ENCODE measurements around the gene CHST12.
A peak's percentile ranks its signal among the peaks of the same experiment; 100 is the strongest.

Gene CHST12

DNA sequence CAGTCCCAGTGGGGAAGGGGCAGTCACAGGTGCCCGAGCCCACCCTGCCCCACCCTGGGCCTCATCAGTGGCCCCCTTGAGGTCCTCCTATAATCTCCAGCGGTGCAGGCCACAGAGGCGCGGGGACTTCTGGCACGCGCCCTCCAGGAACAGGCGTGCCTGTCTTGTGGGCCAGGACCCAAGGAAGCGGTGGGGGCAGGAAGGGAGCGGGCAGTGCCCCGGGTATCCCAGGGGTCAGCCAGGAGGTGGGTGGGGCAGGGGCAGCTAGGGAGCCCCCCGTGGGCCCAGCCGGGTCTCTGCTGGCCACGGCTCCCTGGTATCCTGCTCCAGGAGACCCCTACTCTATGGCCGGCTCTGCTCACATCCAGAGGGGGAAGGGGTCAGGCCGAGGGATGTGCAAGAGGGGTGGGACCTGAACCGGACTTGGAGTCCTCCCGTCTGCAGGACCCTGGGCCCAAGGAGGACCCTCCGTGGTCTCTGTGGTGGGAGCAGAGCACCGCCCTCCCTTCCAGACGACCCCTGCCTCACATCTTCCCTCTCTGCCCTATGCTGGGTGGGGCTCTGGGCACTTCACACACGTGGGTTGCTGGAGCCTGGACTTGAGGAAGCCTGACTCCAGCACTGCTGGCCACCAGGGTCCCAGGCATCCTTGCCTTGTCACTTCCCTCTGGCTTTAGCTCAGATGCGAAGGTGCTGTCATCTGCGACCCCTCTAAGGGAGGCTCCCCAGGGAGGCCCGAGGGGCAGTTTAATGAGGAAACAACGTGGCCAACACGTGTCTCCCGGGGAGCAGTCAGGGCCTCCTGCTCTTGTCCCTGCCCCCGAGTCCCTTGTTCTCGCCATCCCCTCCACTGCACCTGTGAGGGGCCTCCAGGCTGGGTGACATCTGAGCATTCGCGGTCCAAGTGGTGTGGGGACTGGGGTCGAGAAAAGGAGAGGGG lies 91.0 kb downstream of the CHST12 start:
- Histone ChIP-seq H3K27me3 (peaks cover 0 to 28% (median 0%) of the 10 kb centered on the region in 11 experiments; a peak in 3 of 22 replicates), H3K36me3 (no peaks in the 10 kb centered on the region), H3K4me3 (no peak overlapping the region), H3K9me3 (replicated peaks in 1 of 11) (no peaks in the 10 kb centered on the region), H3K4me1 (peaks cover 41 to 81% (median 74%) of the 10 kb centered on the region in 10 experiments), H3K27ac (peak overlapping the region in 4 of 11 experiments; percentile 28 to 62 (median 48); a peak in 7 of 22 replicates), H4K20me1 (no peaks in the 10 kb centered on the region), H3K4me2 (peak overlapping the region; percentile 44 to 83 (median 77); a peak in 21 of 22 replicates), H3K9ac (peak overlapping the region in 4 of 11 experiments; percentile 35 to 50 (median 42); a peak in 5 of 22 replicates)
- no peak for TF ChIP-seq Cebpa-rat (IDR thresholded peaks at IDR 0.05)

DNA sequence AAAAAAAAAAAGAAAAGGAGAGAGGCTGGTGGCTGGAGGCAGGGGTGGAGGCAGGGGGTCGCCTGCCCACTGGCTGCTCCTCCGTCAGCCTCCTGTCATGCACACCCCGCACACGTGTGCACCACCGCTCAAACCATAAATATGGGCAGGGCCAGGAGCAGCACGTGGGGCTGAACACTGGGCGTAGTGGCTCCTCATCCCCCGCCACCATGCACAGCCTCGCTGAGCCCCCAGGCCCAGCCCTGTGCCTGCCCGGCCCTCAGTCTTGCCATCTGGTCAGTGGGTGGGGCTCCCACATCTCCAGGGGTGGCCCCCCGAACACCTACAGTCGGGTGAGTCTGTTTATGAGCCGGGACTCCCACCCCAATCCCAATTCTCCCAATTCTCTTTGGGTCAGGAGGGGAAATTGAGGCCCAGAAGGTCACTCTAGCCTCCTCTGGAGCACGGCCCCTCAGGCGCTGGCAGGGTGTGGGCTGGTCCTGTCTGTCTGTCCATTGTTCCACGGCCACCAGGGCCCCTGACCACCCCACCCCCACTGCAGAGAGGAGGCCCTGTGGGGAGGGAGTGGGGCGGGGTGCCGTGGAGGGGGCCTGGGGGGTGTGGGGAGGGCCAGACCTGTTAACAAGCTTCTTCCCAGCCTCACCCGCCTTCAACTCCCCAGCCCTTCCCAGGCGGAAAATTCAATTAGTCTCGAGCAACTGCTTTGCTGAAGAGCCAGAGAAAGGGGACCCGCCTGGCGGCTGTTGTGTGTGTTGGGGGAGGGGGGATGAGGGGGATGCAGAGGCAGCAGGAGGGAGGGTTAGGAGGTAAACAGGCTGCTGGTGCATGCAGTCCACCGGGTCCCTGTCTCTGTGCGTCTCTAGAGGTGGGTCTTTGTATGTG lies 92.2 kb downstream of the CHST12 start:
- peaks cover 0 to 24% (median 0%) of the 10 kb centered on the region in 11 experiments; a peak in 3 of 22 replicates for H3K27me3 ChIP-seq
- peak overlapping the region in 8 of 11 experiments; percentile 63 to 83 (median 78); a peak in 14 of 22 replicates for H3K4me2 ChIP-seq
- H3K36me3 ChIP-seq = no peaks in the 10 kb centered on the region
- peak overlapping the region in 2 of 11 experiments; percentile 32 to 36; a peak in 2 of 22 replicates for H3K27ac ChIP-seq
- H3K4me3 ChIP-seq = no peak overlapping the region
- peaks cover 30 to 81% (median 72%) of the 10 kb centered on the region in 10 experiments for H3K4me1 ChIP-seq
- H4K20me1 ChIP-seq = no peaks in the 10 kb centered on the region
- no peak overlapping the region for H3K9ac ChIP-seq
- no peak for TF ChIP-seq Cebpa-rat (IDR thresholded peaks at IDR 0.05)
- no peaks in the 10 kb centered on the region for H3K9me3 ChIP-seq (replicated peaks in 1 of 11)

DNA sequence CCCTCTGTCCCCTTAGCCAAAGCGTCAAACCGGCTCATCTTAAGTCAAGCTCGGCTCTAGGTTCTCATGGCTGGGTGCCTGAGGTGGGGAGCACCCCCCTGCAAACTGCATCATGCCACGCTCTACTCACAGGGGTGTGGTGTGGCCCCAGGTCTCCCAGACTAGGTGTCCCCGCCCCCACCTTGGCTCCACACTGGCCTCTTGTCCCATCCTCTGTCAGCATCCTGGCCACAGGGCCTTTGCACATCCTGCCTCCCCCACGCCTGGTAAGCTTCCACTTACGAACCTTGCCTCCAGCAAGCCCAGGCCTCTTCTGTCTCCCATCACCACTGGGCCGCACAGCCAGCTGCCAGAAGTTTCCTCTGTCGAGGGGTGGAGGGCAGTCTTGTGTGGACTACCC lies 93.0 kb downstream of the CHST12 start:
- Histone ChIP-seq H3K27me3 (peaks cover 0 to 24% (median 0%) of the 10 kb centered on the region in 11 experiments; a peak in 3 of 22 replicates), H3K36me3 (no peaks in the 10 kb centered on the region), H4K20me1 (no peaks in the 10 kb centered on the region), H3K4me3 (no peak overlapping the region), H3K9me3 (replicated peaks in 1 of 11) (no peaks in the 10 kb centered on the region), H3K4me2 (peak overlapping the region in 4 of 11 experiments; percentile 12 to 40 (median 18); a peak in 5 of 22 replicates), H3K9ac (no peak overlapping the region; a peak in 1 of 22 replicates), H3K27ac (0 out of 22 replicates have a peak overlapping the region, but pooled peaks of 1 of the 11 experiments have one; percentile 1), H3K4me1 (peaks cover 30 to 85% (median 77%) of the 10 kb centered on the region in 10 experiments)
- no peak for TF ChIP-seq Cebpa-rat (IDR thresholded peaks at IDR 0.05)

DNA sequence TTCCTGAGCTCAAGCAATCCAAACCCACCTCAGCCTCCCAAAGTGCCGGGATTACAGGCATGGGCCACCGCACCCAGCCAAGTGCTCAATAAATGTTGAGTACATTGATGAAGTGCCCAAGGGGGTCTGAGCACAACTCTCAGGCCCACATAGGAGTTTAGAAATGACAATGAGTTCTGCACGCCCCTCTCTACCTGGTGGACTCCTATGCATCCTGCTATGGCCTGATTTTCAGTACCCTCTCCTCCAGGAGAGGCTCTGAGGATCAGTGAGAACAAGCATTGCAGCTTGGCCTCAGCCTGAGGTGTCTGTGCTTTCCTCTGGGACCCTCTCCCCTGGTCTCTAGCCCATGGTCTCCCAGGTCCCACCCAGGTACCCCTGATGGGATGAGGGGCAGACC lies 93.7 kb downstream of the CHST12 start:
- no peak for TF ChIP-seq Cebpa-rat (IDR thresholded peaks at IDR 0.05)
- Histone ChIP-seq H3K4me2 (peak overlapping the region in 10 of 11 experiments; percentile 72 to 96 (median 90); a peak in 19 of 22 replicates), H3K9me3 (replicated peaks in 1 of 11) (no peaks in the 10 kb centered on the region), H3K27me3 (peaks cover 0 to 24% (median 0%) of the 10 kb centered on the region in 11 experiments; a peak in 3 of 22 replicates), H3K27ac (peak overlapping the region in 4 of 11 experiments; percentile 43 to 79 (median 62); a peak in 6 of 22 replicates), H4K20me1 (no peaks in the 10 kb centered on the region), H3K36me3 (no peaks in the 10 kb centered on the region), H3K4me1 (peaks cover 30 to 92% (median 84%) of the 10 kb centered on the region in 10 experiments), H3K9ac (peak overlapping the region in 4 of 11 experiments; percentile 19 to 66 (median 62); a peak in 7 of 22 replicates), H3K4me3 (no peak overlapping the region)

GRCh38 chr7:2497500-2498336 lies 94.3 kb downstream of the CHST12 start:
- H3K27ac ChIP-seq = peak overlapping the region in 8 of 11 experiments; percentile 22 to 79 (median 58); a peak in 13 of 22 replicates
- H4K20me1 ChIP-seq = no peaks in the 10 kb centered on the region
- H3K9me3 ChIP-seq (replicated peaks in 1 of 11) = no peaks in the 10 kb centered on the region
- peaks cover 30 to 97% (median 90%) of the 10 kb centered on the region in 10 experiments for H3K4me1 ChIP-seq
- peaks cover 0 to 24% (median 0%) of the 10 kb centered on the region in 11 experiments; a peak in 3 of 22 replicates for H3K27me3 ChIP-seq
- peak overlapping the region in 2 of 10 experiments; percentile 6 to 13; a peak in 4 of 20 replicates for H3K4me3 ChIP-seq
- H3K4me2 ChIP-seq = peak overlapping the region; percentile 58 to 96 (median 89)
- peak overlapping the region in 7 of 11 experiments; percentile 14 to 66 (median 49); a peak in 11 of 22 replicates for H3K9ac ChIP-seq
- no peaks in the 10 kb centered on the region for H3K36me3 ChIP-seq
- no peak for TF ChIP-seq Cebpa-rat (IDR thresholded peaks at IDR 0.05)
